ENCODE results near the gene TRIO. TPM values are rescaled to one million over a fixed set of nuclear protein-coding genes. Genes with fewer than 3 reads are reported as not detected.
"Not testable (repeated sequence)": the region's sequence is repeated elsewhere in the genome, so short reads cannot be mapped to it uniquely, and the experiment has no call there.

TRIO gene
- total RNA-seq, 1 donor from 2014 or later: 192 TPM

DNA sequence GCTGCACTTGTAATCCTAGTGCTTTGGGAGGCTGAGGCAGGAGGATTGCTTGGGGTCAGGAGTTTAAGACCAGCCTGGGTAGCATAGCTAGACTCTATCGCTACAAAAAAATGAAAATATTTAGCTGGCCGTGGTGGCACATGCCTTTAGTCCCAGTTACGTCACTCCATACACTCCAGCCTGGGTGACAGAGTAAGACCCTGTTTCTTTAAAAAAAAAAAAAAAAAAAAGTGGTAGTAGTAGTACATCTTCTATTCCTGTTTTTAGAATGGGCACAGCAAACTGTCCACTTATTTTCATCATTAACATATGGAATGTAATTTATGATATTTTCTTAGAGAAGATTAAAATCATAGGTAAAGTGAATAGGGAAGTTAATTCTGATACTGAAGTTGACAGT, 48.2 kb downstream of the TRIO start:
- intact Hi-C loops (cut with DNase I): no loop called here
- no peak for DNase-seq (ENCODE audit: low spot score)
- no peak for ATAC-seq

DNA sequence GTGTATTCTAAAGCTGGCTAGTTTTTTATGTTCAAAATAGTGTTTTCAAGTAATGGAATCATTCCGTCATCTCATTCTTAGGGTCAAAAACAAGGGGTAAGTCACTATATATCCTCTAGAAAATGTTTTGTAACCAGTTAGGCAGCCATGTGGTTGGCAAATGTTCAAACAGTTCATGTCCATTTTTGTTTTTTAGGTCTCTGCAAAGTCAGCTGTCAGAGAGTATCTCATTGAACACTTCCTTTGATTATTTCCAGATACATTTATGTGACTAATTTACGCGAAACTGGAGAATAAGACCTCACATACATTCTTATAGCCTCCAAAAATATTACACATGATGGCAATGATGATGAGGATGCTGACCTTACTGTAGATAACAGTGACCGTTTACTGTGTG, 50.4 kb downstream of the TRIO start:
- DNase-seq (ENCODE audit: low spot score) (no peak), ATAC-seq (no peak)
- intact Hi-C loops (cut with DNase I): no loop called here

DNA sequence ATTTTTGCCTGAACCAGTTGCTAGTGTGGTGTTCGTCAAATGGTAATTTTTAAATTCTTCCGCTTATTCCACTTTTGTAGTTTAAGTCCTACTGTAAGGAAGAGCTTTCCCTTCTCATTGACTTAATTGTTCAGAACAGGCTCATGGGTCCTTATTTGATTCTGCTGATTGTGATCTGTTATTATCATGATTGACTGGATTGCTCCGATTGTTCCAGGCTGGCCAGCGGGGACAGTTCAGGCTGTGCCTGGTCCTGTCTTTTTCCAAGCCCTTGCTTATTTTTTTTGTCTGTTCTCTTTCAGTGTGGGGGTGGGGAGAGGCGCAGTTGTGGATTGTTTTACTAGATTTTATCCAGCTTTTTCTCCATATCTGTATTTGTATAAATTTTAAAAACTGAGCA, 52.4 kb downstream of the TRIO start:
- intact Hi-C loops (cut with DNase I): no loop called here
- DNase-seq (ENCODE audit: low spot score) (no peak), ATAC-seq (no peak)

DNA sequence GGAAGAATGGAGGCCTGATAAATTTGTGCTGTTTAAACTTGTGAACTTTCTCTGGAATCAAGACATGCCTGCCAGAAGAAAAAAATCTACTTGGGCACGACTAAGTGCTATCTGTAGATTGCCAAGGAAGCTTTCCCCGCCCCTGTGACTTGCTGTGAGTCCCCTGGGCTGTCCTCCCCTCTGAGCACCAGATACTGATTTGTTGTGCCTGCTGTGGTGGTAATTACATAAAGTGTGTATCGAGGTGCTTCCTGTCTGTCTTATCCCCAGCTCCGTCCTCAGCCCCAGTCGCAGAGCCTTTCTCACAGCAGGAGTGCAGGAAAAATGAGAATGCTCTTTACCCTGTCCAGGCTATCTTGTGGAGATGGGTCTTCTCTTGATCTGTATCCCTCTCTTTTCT, 53.9 kb downstream of the TRIO start:
- no peak for ATAC-seq
- no peak for DNase-seq (ENCODE audit: low spot score)
- intact Hi-C loops (cut with DNase I): no loop called here

GRCh38 chr5:14199902-14200301, 56.8 kb downstream of the TRIO start:
- no peak for DNase-seq (ENCODE audit: low spot score)
- intact Hi-C loops (cut with DNase I): no loop called here
- ATAC-seq: peak; percentile 35

DNA sequence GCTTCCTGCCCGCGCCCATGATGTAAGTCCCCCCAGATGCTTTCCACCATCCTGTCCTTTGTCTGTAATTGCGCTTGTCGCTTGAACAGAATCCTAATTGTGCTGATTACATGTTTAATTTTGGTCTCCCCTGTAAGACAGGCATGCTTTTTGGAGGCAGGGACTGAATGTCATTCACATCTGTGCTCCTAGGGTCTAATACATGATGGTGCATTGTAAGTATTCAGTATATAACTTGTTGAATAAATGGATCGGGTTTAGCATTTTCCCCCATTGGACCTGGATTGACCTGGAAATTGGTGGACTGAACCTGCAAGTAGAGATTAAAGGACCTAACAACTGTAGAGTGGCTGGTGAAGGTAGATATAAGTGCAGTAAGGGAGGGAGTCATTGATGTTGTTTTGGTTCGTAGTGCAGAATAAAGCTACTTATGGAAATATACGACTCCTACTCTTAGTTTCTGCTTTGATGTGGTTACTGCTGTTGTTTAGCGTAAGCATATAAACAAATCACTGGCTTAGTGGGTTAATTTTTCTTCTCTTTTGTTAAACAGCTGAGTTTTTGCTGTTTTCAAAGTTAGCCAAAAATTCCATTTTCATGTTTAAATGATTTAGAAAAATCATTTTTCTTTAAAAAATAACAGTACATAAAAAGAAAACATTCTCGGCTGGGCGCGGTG, 57.3 kb downstream of the TRIO start:
- DNase-seq (ENCODE audit: low spot score) (no peak), ATAC-seq (no peak)
- intact Hi-C loops (cut with DNase I): no loop called here

- no peak for ATAC-seq
- DNase-seq (ENCODE audit: low spot score): no peak
- intact Hi-C loops (cut with DNase I): no loop called here
Measured at GRCh38 chr5:14201325-14202045, 58.3 kb downstream of the TRIO start.

- intact Hi-C loops (cut with DNase I): no loop called here
- DNase-seq (ENCODE audit: low spot score): no peak
- peak; percentile 35 for ATAC-seq
Measured at GRCh38 chr5:14202462-14202861, 59.3 kb downstream of the TRIO start.

DNA sequence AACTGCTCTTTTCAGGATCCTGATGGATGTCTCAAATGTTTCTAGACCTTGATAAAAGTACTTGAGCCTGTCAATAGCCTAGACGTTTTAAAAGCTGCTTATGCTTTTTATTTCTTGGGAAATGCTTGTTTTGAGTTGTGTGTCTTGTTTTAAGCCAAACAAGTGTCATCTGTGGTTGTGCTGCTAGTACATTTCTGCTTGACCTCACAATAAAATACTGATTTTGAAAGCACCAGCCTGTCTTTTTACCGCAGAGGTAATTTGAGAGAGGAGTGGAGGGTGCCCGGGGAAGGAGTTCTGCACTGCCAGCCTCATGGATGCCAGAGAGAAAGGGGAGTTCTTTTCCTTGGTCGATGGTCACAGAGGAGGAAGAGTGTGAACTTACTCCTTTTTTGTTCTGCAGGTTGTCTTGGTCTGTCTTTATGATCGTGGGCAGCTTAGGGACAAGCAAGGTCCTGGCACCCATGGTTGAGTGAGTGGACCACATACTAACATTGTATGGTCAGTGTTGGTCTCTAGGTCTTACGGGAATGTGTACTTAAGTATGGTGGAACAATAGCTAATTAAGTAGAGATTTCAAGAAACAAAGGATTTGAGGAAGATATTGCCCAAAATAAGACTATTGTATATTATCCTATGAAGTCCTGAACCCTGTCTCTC, 61.0 kb downstream of the TRIO start:
- ATAC-seq: no peak
- intact Hi-C loops (cut with DNase I): no loop called here
- no peak for DNase-seq (ENCODE audit: low spot score)

GRCh38 chr5:14204785-14205321, 61.7 kb downstream of the TRIO start:
- intact Hi-C loops (cut with DNase I): no loop called here
- DNase-seq (ENCODE audit: low spot score) (no peak), ATAC-seq (peak; percentile 86)

DNA sequence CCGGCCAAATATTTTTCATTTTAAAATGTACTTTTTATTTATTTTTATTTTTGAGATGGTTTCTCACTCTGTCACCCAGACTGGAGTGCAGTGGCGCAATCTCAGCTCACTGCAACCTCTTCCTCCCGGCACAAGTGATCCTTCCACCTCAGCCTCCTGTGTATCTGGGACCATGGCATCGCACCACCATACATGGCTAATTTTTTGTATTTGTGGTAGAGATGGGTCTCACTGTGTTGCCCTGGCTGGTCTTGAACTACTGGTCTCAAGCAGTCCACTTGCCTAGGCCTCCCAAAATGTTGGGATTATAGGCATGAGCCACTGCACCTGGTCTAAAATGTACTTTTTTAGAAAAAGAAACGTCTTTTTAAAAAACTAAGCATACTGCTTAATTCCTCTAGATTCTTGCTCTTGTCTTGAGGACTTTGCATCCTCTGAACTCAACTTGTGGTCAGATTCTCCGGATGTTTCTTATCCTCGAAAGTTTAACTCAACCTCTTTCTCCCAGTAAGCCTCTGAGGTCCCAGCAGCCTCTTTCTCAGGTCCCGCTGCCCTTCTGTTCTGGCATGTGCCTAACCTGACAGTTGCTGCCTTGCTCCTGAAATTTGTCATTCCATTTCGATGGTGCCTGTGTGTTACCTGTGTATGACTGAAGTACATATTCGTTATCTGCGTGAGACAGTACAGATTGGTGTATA, 63.0 kb downstream of the TRIO start:
- ATAC-seq (no peak), DNase-seq (ENCODE audit: low spot score) (no peak)
- intact Hi-C loops (cut with DNase I): no loop called here

- intact Hi-C loops (cut with DNase I); ATAC-seq; DNase-seq (ENCODE audit: low spot score): not testable (repeated sequence)
Measured at GRCh38 chr5:14207428-14207827, 64.3 kb downstream of the TRIO start.

- ATAC-seq (no peak), DNase-seq (ENCODE audit: low spot score) (no peak)
Measured at GRCh38 chr5:14208071-14209021, 65.2 kb downstream of the TRIO start.

DNA sequence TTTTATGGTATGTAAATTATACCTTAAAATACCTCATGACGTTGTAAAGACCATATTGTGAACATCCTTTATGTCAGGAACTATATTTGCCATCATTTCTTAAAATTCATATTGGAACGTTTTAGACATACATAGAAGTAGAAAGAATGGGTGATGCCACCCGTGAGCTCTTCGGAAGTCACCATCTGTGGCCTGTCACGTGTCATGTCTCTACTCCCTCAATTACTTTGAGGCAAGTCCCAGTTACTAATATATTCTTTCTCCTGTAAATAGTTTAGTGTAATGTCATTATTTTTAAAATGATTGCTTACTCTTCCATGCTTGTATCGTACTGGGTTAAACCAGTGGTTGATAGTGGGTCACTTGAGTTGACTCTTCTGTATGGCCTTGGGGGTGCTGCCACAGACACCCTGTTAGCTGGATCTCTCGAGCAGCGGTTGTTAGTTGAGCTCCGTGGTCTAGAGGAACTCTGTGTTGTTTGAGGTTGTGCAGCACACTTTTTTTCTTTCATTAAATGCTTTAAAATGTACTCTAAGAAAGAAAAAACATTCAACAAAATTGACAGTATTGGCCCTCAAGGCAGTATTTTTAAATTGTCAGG, 66.2 kb downstream of the TRIO start:
- ATAC-seq (no peak), DNase-seq (ENCODE audit: low spot score) (no peak)
- intact Hi-C loops (cut with DNase I): no loop called here

More at GRCh38 chr5:14208071-14209021, 65.2 kb downstream of the TRIO start:
- intact Hi-C loops (cut with DNase I): no loop called here

DNA sequence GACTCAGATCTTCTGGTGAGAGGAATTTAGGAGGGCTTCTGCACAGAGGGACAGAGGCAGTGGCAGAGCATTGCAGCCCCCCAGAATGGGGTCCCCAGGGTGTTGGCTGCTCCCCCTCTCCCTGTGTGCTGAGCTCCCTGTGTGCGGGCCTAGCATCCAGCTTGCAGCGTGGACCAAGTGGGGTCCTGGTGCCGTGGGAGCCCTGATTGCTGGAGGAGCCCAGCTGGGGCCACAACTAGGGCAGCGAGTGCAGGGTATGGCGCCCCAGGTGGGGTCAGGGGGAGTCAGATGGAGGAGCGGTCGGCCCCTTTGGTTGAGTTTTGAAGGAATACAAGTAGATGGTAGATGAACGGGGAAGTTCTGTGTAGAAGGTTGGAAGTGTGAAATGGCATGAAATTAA, 66.7 kb downstream of the TRIO start:
- intact Hi-C loops (cut with DNase I): no loop called here
- DNase-seq (ENCODE audit: low spot score) (no peak), ATAC-seq (no peak)

GRCh38 chr5:14210729-14211128, 67.6 kb downstream of the TRIO start:
- ATAC-seq (no peak), DNase-seq (ENCODE audit: low spot score) (no peak)
- intact Hi-C loops (cut with DNase I): no loop called here

GRCh38 chr5:14211818-14212803, 69.0 kb downstream of the TRIO start:
- intact Hi-C loops (cut with DNase I): no loop called here
- ATAC-seq: no peak

More at GRCh38 chr5:14211818-14212803, 69.0 kb downstream of the TRIO start:
- DNase-seq (ENCODE audit: low spot score): no peak
